ENCODE measurements around the gene DCHS1.

- TF ChIP-seq, protein P1, sequence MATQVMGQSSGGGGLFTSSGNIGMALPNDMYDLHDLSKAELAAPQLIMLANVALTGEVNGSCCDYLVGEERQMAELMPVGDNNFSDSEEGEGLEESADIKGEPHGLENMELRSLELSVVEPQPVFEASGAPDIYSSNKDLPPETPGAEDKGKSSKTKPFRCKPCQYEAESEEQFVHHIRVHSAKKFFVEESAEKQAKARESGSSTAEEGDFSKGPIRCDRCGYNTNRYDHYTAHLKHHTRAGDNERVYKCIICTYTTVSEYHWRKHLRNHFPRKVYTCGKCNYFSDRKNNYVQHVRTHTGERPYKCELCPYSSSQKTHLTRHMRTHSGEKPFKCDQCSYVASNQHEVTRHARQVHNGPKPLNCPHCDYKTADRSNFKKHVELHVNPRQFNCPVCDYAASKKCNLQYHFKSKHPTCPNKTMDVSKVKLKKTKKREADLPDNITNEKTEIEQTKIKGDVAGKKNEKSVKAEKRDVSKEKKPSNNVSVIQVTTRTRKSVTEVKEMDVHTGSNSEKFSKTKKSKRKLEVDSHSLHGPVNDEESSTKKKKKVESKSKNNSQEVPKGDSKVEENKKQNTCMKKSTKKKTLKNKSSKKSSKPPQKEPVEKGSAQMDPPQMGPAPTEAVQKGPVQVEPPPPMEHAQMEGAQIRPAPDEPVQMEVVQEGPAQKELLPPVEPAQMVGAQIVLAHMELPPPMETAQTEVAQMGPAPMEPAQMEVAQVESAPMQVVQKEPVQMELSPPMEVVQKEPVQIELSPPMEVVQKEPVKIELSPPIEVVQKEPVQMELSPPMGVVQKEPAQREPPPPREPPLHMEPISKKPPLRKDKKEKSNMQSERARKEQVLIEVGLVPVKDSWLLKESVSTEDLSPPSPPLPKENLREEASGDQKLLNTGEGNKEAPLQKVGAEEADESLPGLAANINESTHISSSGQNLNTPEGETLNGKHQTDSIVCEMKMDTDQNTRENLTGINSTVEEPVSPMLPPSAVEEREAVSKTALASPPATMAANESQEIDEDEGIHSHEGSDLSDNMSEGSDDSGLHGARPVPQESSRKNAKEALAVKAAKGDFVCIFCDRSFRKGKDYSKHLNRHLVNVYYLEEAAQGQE (IDR thresholded peaks at IDR 0.05): no peak
- TF ChIP-seq ZBTB33 (IDR thresholded peaks at IDR 0.05) (no peak), FOXA1 (IDR thresholded peaks at IDR 0.05) (no peak), RXRA (IDR thresholded peaks at IDR 0.05) (no peak), EGR1 (IDR thresholded peaks at IDR 0.05; ENCODE audit: low read depth in 2 of 2) (no peak), YY1 (IDR thresholded peaks at IDR 0.05) (no peak), TAF1 (conservative IDR thresholded peaks at IDR 0.05) (no peak), HNF4G (IDR thresholded peaks at IDR 0.05) (no peak), JUND (IDR thresholded peaks at IDR 0.05) (no peak), RAD21 (IDR thresholded peaks at IDR 0.05) (no peak), MAX (IDR thresholded peaks at IDR 0.05) (no peak)
- TF ChIP-seq, protein P2, sequence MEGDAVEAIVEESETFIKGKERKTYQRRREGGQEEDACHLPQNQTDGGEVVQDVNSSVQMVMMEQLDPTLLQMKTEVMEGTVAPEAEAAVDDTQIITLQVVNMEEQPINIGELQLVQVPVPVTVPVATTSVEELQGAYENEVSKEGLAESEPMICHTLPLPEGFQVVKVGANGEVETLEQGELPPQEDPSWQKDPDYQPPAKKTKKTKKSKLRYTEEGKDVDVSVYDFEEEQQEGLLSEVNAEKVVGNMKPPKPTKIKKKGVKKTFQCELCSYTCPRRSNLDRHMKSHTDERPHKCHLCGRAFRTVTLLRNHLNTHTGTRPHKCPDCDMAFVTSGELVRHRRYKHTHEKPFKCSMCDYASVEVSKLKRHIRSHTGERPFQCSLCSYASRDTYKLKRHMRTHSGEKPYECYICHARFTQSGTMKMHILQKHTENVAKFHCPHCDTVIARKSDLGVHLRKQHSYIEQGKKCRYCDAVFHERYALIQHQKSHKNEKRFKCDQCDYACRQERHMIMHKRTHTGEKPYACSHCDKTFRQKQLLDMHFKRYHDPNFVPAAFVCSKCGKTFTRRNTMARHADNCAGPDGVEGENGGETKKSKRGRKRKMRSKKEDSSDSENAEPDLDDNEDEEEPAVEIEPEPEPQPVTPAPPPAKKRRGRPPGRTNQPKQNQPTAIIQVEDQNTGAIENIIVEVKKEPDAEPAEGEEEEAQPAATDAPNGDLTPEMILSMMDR (IDR thresholded peaks at IDR 0.05; ENCODE audit: low read depth, low read length, missing input control): no peak
Observed at GRCh38 chr11:6629892-6630631, 25.5 kb downstream of the DCHS1 start.
